K562 (cell line): Measurements from ENCODE around the gene ARL17A.
"Not testable (repeated sequence)": the region's sequence is repeated elsewhere in the genome, so short reads cannot be mapped to it uniquely, and the experiment has no call there.

ENCODE experiments used
- BHLHE40 ChIP-seq: IDR thresholded peaks from 2 replicates; pipeline ENCODE4 v1.6.1; 2011; ENCODE audit warnings: low read length, improper control_type of control experiment
- CTCF ChIP-seq, 3 experiments: IDR thresholded peaks in 2 of 3; conservative IDR thresholded peaks in 1 of 3; 2 replicates each; pipeline ENCODE4 v1.5.1; 2011 to 2012; ENCODE audit warnings: low read length in 3 of 3, mild to moderate bottlenecking in 3 of 3, control low read depth in 2 of 3, improper control_type of control experiment in 1 of 3, inconsistent platforms in 1 of 3, low read depth in 1 of 3, mixed read lengths in 1 of 3, moderate library complexity in 1 of 3; ENCODE audit not compliant: insufficient read depth in 2 of 3
- DIDO1 ChIP-seq: fragments of 450-650 bp; IDR thresholded peaks from 2 replicates; pipeline ENCODE4 v1.6.1; 2016; ENCODE audit warnings: low read depth, missing biosample characterization, missing genetic modification characterization
- HMGXB4 ChIP-seq: sonication (generic); formaldehyde crosslinking; IDR thresholded peaks from 2 replicates; pipeline ENCODE4 v1.8.1; 2023; ENCODE audit warnings: mild to moderate bottlenecking, missing genetic modification reagents
- MEF2A ChIP-seq: IDR thresholded peaks from 2 replicates; pipeline ENCODE4 v1.6.1; 2011; ENCODE audit warnings: low read depth, mild to moderate bottlenecking, low read length, moderate library complexity; ENCODE audit not compliant: control insufficient read depth
- SAP30 ChIP-seq: fragments of 200-600 bp; sonication (generic); IDR thresholded peaks from 2 replicates; pipeline ENCODE4 v1.6.1; 2012; ENCODE audit warnings: borderline replicate concordance, low read depth, mild to moderate bottlenecking, moderate library complexity, low read length, control low read depth, inconsistent platforms; ENCODE audit not compliant: insufficient read depth, poor library complexity, severe bottlenecking
- STAG1 ChIP-seq: sonication (generic); formaldehyde crosslinking; IDR thresholded peaks from 2 replicates; pipeline ENCODE4 v1.5.0; 2020; ENCODE audit warnings: missing genetic modification reagents, borderline replicate concordance
- TFAP4 ChIP-seq: sonication (generic); formaldehyde crosslinking; IDR thresholded peaks from 2 replicates; pipeline ENCODE4 v1.8.0; 2022; ENCODE audit warnings: missing genetic modification reagents, mild to moderate bottlenecking, moderate library complexity, borderline replicate concordance
- ZBTB11 ChIP-seq, 3 experiments: fragments of 200-800 bp in 1 of 3; fragments of 250-450 bp in 1 of 3; fragments of 450-650 bp in 1 of 3; sonication (Bioruptor Pico) in 1 of 3; sonication (Bioruptor generic) in 1 of 3; formaldehyde crosslinking in 1 of 3; IDR thresholded peaks; 2 replicates each; pipeline versions ENCODE4 v1.6.1 to v1.8.0; 2016 to 2022; ENCODE audit warnings: mild to moderate bottlenecking in 2 of 3, missing genetic modification characterization in 2 of 3, missing compliant biosample characterization in 1 of 3, moderate library complexity in 1 of 3
- ZKSCAN8 ChIP-seq: fragments of 200-800 bp; sonication (Bioruptor generic); IDR thresholded peaks from 2 replicates; pipeline ENCODE4 v1.6.1; 2016; ENCODE audit warnings: missing genetic modification characterization, missing compliant biosample characterization
- ZNF140 ChIP-seq: fragments of 250-450 bp; sonication (Bioruptor Pico); IDR thresholded peaks from 2 replicates; pipeline ENCODE4 v1.8.0; 2021; ENCODE audit warnings: moderate library complexity, mild to moderate bottlenecking, inconsistent platforms
- ZNF707 ChIP-seq: fragments of 250-450 bp; sonication (Bioruptor Pico); conservative IDR thresholded peaks from 2 replicates; pipeline ENCODE4 v1.8.0; 2022; ENCODE audit warnings: inconsistent platforms, mild to moderate bottlenecking, moderate library complexity

GRCh38 chr17:46512168-46512567, 67.3 kb downstream of the ARL17A start, which contains the start of gene LRRC37A2:
- not testable (repeated sequence) for TF ChIP-seq ZBTB11 (CRISPR knock-in tag; IDR thresholded peaks at IDR 0.05); CTCF (IDR thresholded peaks at IDR 0.05 in 2 of 3, conservative IDR thresholded peaks at IDR 0.05 in 1 of 3; ENCODE audit: insufficient read depth in 2 of 3, low read depth in 1 of 3, low read length in 3 of 3); ZNF707 (CRISPR knock-in tag); ZKSCAN8; SAP30; HMGXB4 (CRISPR knock-in tag); DIDO1 (tag); TFAP4 (CRISPR knock-in tag); BHLHE40; STAG1 (CRISPR knock-in tag); ZNF140 (CRISPR knock-in tag); MEF2A
